ENCODE results near the gene GAMT.

The GAMT gene

GRCh38 chr19:1410789-1411188, 9.4 kb upstream of the GAMT start:
- Histone ChIP-seq H3K9me3 (ENCODE audit: control insufficient read depth in 1 of 2, low read length in 2 of 2) (no peaks in the 10 kb centered on the region), H3K36me3 (ENCODE audit: control insufficient read depth in 1 of 2, insufficient read depth in 2 of 2, low read length in 2 of 2) (peaks cover 0 to 19% of the 10 kb centered on the region in 2 donors), H3K4me1 (ENCODE audit: control insufficient read depth in 1 of 2, insufficient read depth in 2 of 2, low read length in 2 of 2) (peaks cover 52 to 63% of the 10 kb centered on the region in 2 donors), H3K9ac (ENCODE audit: low read depth in 1 of 2, low read length in 2 of 2) (peak overlapping the region in 1 of 2 donors; percentile 18), H3K27ac (ENCODE audit: low read depth, low read length) (no peak overlapping the region), H3K27me3 (ENCODE audit: control insufficient read depth in 1 of 2, insufficient read depth in 2 of 2, low read length in 2 of 2) (no peaks in the 10 kb centered on the region), H3K4me3 (ENCODE audit: low read depth in 1 of 2, low read length in 2 of 2) (peak overlapping the region in 1 of 2 donors; percentile 19)

- Histone ChIP-seq H3K27ac (ENCODE audit: low read depth, low read length) (no peak overlapping the region), H3K4me3 (ENCODE audit: low read depth in 1 of 2, low read length in 2 of 2) (peak overlapping the region; percentile 74 to 86), H3K4me1 (ENCODE audit: control insufficient read depth in 1 of 2, insufficient read depth in 2 of 2, low read length in 2 of 2) (peaks cover 47 to 58% of the 10 kb centered on the region in 2 donors), H3K27me3 (ENCODE audit: control insufficient read depth in 1 of 2, insufficient read depth in 2 of 2, low read length in 2 of 2) (no peaks in the 10 kb centered on the region), H3K36me3 (ENCODE audit: control insufficient read depth in 1 of 2, insufficient read depth in 2 of 2, low read length in 2 of 2) (peaks cover 0 to 19% of the 10 kb centered on the region in 2 donors), H3K9me3 (ENCODE audit: control insufficient read depth in 1 of 2, low read length in 2 of 2) (no peaks in the 10 kb centered on the region), H3K9ac (ENCODE audit: low read depth in 1 of 2, low read length in 2 of 2) (peak overlapping the region; percentile 54 to 72)
Measured at GRCh38 chr19:1410136-1410786, 8.9 kb upstream of the GAMT start.

- H3K9me3 ChIP-seq (ENCODE audit: control insufficient read depth in 1 of 2, low read length in 2 of 2) = no peaks in the 10 kb centered on the region
- peaks cover 0 to 19% of the 10 kb centered on the region in 2 donors for H3K36me3 ChIP-seq (ENCODE audit: control insufficient read depth in 1 of 2, insufficient read depth in 2 of 2, low read length in 2 of 2)
- H3K27me3 ChIP-seq (ENCODE audit: control insufficient read depth in 1 of 2, insufficient read depth in 2 of 2, low read length in 2 of 2) = no peaks in the 10 kb centered on the region
- peak overlapping the region; percentile 72 to 81 for H3K9ac ChIP-seq (ENCODE audit: low read depth in 1 of 2, low read length in 2 of 2)
- H3K4me1 ChIP-seq (ENCODE audit: control insufficient read depth in 1 of 2, insufficient read depth in 2 of 2, low read length in 2 of 2) = peaks cover 41 to 52% of the 10 kb centered on the region in 2 donors
- H3K4me3 ChIP-seq (ENCODE audit: low read depth in 1 of 2, low read length in 2 of 2) = peak overlapping the region; percentile 74 to 86
- H3K27ac ChIP-seq (ENCODE audit: low read depth, low read length) = peak overlapping the region; percentile 87
Measured at GRCh38 chr19:1409204-1410005, 8.1 kb upstream of the GAMT start.

- Histone ChIP-seq H3K36me3 (ENCODE audit: control insufficient read depth in 1 of 2, insufficient read depth in 2 of 2, low read length in 2 of 2) (peaks cover 0 to 19% of the 10 kb centered on the region in 2 donors), H3K27ac (ENCODE audit: low read depth, low read length) (peak overlapping the region; percentile 87), H3K4me1 (ENCODE audit: control insufficient read depth in 1 of 2, insufficient read depth in 2 of 2, low read length in 2 of 2) (peaks cover 41 to 52% of the 10 kb centered on the region in 2 donors), H3K9ac (ENCODE audit: low read depth in 1 of 2, low read length in 2 of 2) (peak overlapping the region; percentile 72 to 81), H3K27me3 (ENCODE audit: control insufficient read depth in 1 of 2, insufficient read depth in 2 of 2, low read length in 2 of 2) (no peaks in the 10 kb centered on the region), H3K4me3 (ENCODE audit: low read depth in 1 of 2, low read length in 2 of 2) (peak overlapping the region; percentile 74 to 86), H3K9me3 (ENCODE audit: control insufficient read depth in 1 of 2, low read length in 2 of 2) (no peaks in the 10 kb centered on the region)
Measured at GRCh38 chr19:1408300-1409203, 7.2 kb upstream of the GAMT start.

- Histone ChIP-seq H3K4me1 (ENCODE audit: control insufficient read depth in 1 of 2, insufficient read depth in 2 of 2, low read length in 2 of 2) (peaks cover 41 to 47% of the 10 kb centered on the region in 2 donors), H3K27me3 (ENCODE audit: control insufficient read depth in 1 of 2, insufficient read depth in 2 of 2, low read length in 2 of 2) (peaks cover 1% of the 10 kb centered on the region in 2 donors), H3K4me3 (ENCODE audit: low read depth in 1 of 2, low read length in 2 of 2) (peak within 1 kb of the TSS; percentile 74 to 86), H3K9me3 (ENCODE audit: control insufficient read depth in 1 of 2, low read length in 2 of 2) (no peaks in the 10 kb centered on the region), H3K36me3 (ENCODE audit: control insufficient read depth in 1 of 2, insufficient read depth in 2 of 2, low read length in 2 of 2) (peaks cover 0 to 14% of the 10 kb centered on the region in 2 donors), H3K27ac (ENCODE audit: low read depth, low read length) (peak within 1 kb of the TSS; percentile 87), H3K9ac (ENCODE audit: low read depth in 1 of 2, low read length in 2 of 2) (peak within 1 kb of the TSS; percentile 72 to 81)
Measured at GRCh38 chr19:1407528-1408299, 6.4 kb upstream of the GAMT start, which contains the start of gene DAZAP1. TSS of gene DAZAP1 (plus strand) at chr19:1407586. CDS start at chr19:1407774, 188 bp downstream.

- H3K9ac ChIP-seq (ENCODE audit: low read depth in 1 of 2, low read length in 2 of 2) = peak overlapping the region; percentile 39 to 60
- H3K9me3 ChIP-seq (ENCODE audit: control insufficient read depth in 1 of 2, low read length in 2 of 2) = no peaks in the 10 kb centered on the region
- peaks cover 38 to 41% of the 10 kb centered on the region in 2 donors for H3K4me1 ChIP-seq (ENCODE audit: control insufficient read depth in 1 of 2, insufficient read depth in 2 of 2, low read length in 2 of 2)
Measured at GRCh38 chr19:1406774-1407527, 5.6 kb upstream of the GAMT start.

GRCh38 chr19:1402411-1403070, 1.2 kb upstream of the GAMT start:
- Histone ChIP-seq H3K9ac (ENCODE audit: low read depth in 1 of 2, low read length in 2 of 2) (no peak overlapping the region), H3K27ac (ENCODE audit: low read depth, low read length) (no peak overlapping the region), H3K36me3 (ENCODE audit: control insufficient read depth in 1 of 2, insufficient read depth in 2 of 2, low read length in 2 of 2) (no peaks in the 10 kb centered on the region), H3K4me3 (ENCODE audit: low read depth in 1 of 2, low read length in 2 of 2) (no peak overlapping the region), H3K4me1 (ENCODE audit: control insufficient read depth in 1 of 2, insufficient read depth in 2 of 2, low read length in 2 of 2) (peaks cover 12 to 21% of the 10 kb centered on the region in 2 donors), H3K9me3 (ENCODE audit: control insufficient read depth in 1 of 2, low read length in 2 of 2) (no peaks in the 10 kb centered on the region), H3K27me3 (ENCODE audit: control insufficient read depth in 1 of 2, insufficient read depth in 2 of 2, low read length in 2 of 2) (peaks cover 9 to 36% of the 10 kb centered on the region in 2 donors)

More at GRCh38 chr19:1406774-1407527, 5.6 kb upstream of the GAMT start:
- H3K36me3 ChIP-seq (ENCODE audit: control insufficient read depth in 1 of 2, insufficient read depth in 2 of 2, low read length in 2 of 2) = peaks cover 0 to 9% of the 10 kb centered on the region in 2 donors
- H3K4me3 ChIP-seq (ENCODE audit: low read depth in 1 of 2, low read length in 2 of 2) = peak overlapping the region; percentile 70 to 73
- peaks cover 5 to 9% of the 10 kb centered on the region in 2 donors for H3K27me3 ChIP-seq (ENCODE audit: control insufficient read depth in 1 of 2, insufficient read depth in 2 of 2, low read length in 2 of 2)
- H3K27ac ChIP-seq (ENCODE audit: low read depth, low read length) = peak overlapping the region; percentile 32

GRCh38 chr19:1401889-1402217, 511 bp upstream of the GAMT start:
- H3K9ac ChIP-seq (ENCODE audit: low read depth in 1 of 2, low read length in 2 of 2) = no peak overlapping the region
- H3K9me3 ChIP-seq (ENCODE audit: control insufficient read depth in 1 of 2, low read length in 2 of 2) = no peaks in the 10 kb centered on the region
- no peak overlapping the region for H3K27ac ChIP-seq (ENCODE audit: low read depth, low read length)
- H3K4me1 ChIP-seq (ENCODE audit: control insufficient read depth in 1 of 2, insufficient read depth in 2 of 2, low read length in 2 of 2) = peaks cover 11 to 27% of the 10 kb centered on the region in 2 donors
- H3K4me3 ChIP-seq (ENCODE audit: low read depth in 1 of 2, low read length in 2 of 2) = peak overlapping the region in 1 of 2 donors; percentile 60
- H3K36me3 ChIP-seq (ENCODE audit: control insufficient read depth in 1 of 2, insufficient read depth in 2 of 2, low read length in 2 of 2) = no peaks in the 10 kb centered on the region
- H3K27me3 ChIP-seq (ENCODE audit: control insufficient read depth in 1 of 2, insufficient read depth in 2 of 2, low read length in 2 of 2) = peaks cover 9 to 42% of the 10 kb centered on the region in 2 donors

Measured in duodenal mucosa (tissue), 2 donors.